Neural progenitor cell (in vitro differentiated cells): Measurements from ENCODE around the gene MPZL3. TPM values are rescaled to one million over a fixed set of nuclear protein-coding genes. Genes with fewer than 3 reads are reported as not detected.

Source experiments
- DNase-seq: peaks from one replicate; pipeline ENCODE4 v3.0.0-alpha.2; 2016; ENCODE audit warnings: low spot score
- H2AFZ ChIP-seq: fragments of 200-600 bp; sonication (generic); replicated peaks from 2 replicates; pipeline ENCODE4 v1.6.1; 2016; ENCODE audit warnings: antibody characterized with exemption
- H3F3A ChIP-seq: fragments of 200-600 bp; sonication (generic); 2 replicates; pipeline ENCODE4 v1.6.1; 2016; ENCODE audit warnings: antibody characterized with exemption, low read depth
- H3K27ac ChIP-seq: fragments of 200-600 bp; sonication (generic); 2 replicates; pipeline ENCODE4 v1.5.1; 2016; ENCODE audit warnings: mild to moderate bottlenecking
- H3K27me3 ChIP-seq: fragments of 200-600 bp; sonication (generic); 2 replicates; pipeline ENCODE4 v1.6.1; 2016; ENCODE audit warnings: mild to moderate bottlenecking, moderate library complexity
- H3K36me3 ChIP-seq: fragments of 200-600 bp; sonication (generic); 2 replicates; pipeline ENCODE4 v1.5.1; 2016
- H3K4me1 ChIP-seq: fragments of 200-600 bp; sonication (generic); 2 replicates; pipeline ENCODE4 v1.6.1; 2016; ENCODE audit warnings: mixed run types
- H3K4me2 ChIP-seq: fragments of 200-600 bp; sonication (generic); 2 replicates; pipeline ENCODE4 v1.6.1; 2016
- H3K4me3 ChIP-seq: fragments of 200-600 bp; sonication (generic); 2 replicates; pipeline ENCODE4 v1.5.1; 2016
- H3K79me2 ChIP-seq: fragments of 200-600 bp; sonication (generic); 2 replicates; pipeline ENCODE4 v1.6.1; 2016; ENCODE audit warnings: low read depth
- H3K9ac ChIP-seq: fragments of 200-600 bp; sonication (generic); 2 replicates; pipeline ENCODE4 v1.6.1; 2016
- H3K9me3 ChIP-seq: fragments of 200-600 bp; sonication (generic); 2 replicates; pipeline ENCODE4 v1.5.1; 2016; ENCODE audit warnings: low read depth
- H4K20me1 ChIP-seq: fragments of 200-600 bp; sonication (generic); 2 replicates; pipeline ENCODE4 v1.6.1; 2016; ENCODE audit warnings: low read depth
- H3K27ac Mint-ChIP-seq: 3 replicates; pipeline ENCODE4 v1.8.0; 2021; ENCODE audit warnings: mixed read lengths
- H3K27me3 Mint-ChIP-seq: 2 replicates; pipeline ENCODE4 v1.8.0; 2022; ENCODE audit warnings: low read depth, mild to moderate bottlenecking, inconsistent platforms, moderate library complexity, mixed read lengths; ENCODE audit not compliant: insufficient read depth
- H3K36me3 Mint-ChIP-seq: 3 replicates; pipeline ENCODE4 v1.8.0; 2021; ENCODE audit warnings: mixed read lengths
- H3K4me1 Mint-ChIP-seq: 3 replicates; pipeline ENCODE4 v1.8.0; 2021; ENCODE audit warnings: mixed read lengths
- H3K4me3 Mint-ChIP-seq: 3 replicates; pipeline ENCODE4 v1.8.0; 2021; ENCODE audit warnings: mild to moderate bottlenecking, moderate library complexity, mixed read lengths
- H3K9me3 Mint-ChIP-seq: 3 replicates; pipeline ENCODE4 v1.8.0; 2020; ENCODE audit warnings: mixed read lengths
- EZH2 ChIP-seq: fragments of 200-600 bp; sonication (generic); IDR thresholded peaks from 2 replicates; pipeline ENCODE4 v1.6.1; 2017; ENCODE audit warnings: antibody characterized with exemption, mild to moderate bottlenecking, moderate library complexity
- EZH2phosphoT487 ChIP-seq: fragments of 200-600 bp; sonication (generic); IDR thresholded peaks from 2 replicates; pipeline ENCODE4 v1.6.1; 2017; ENCODE audit warnings: antibody characterized with exemption
- total RNA-seq: library from RNA; depleted of rRNA; stranded (reverse); fragments of >200 nt; gene quantifications from 2 replicates; pipeline ENCODE4 v1.2.3, GENCODE V29; 2015; ENCODE audit warnings: low replicate concordance
- TF ChIP-seq, protein P1 (sequence below): fragments of 200-600 bp; sonication (generic); IDR thresholded peaks from 2 replicates; pipeline ENCODE4 v1.5.1; 2017; ENCODE audit warnings: antibody characterized with exemption, mild to moderate bottlenecking

Gene MPZL3
- total RNA-seq, 1 donor from 2014 or later, result 5.7 TPM

- H3K4me3 Mint-ChIP-seq, result no peak overlapping the region
- no peaks in the 10 kb centered on the region for H3F3A ChIP-seq
- no peaks in the 10 kb centered on the region for H3K27me3 ChIP-seq
- no peak for DNase-seq
- peaks cover 3% of the 10 kb centered on the region for H3K27me3 Mint-ChIP-seq
- no peak overlapping the region for H2AFZ ChIP-seq
- no peaks in the 10 kb centered on the region for H3K9me3 ChIP-seq
- peaks cover 4% of the 10 kb centered on the region for H3K4me1 ChIP-seq
- H3K9ac ChIP-seq, result no peak overlapping the region
- no peaks in the 10 kb centered on the region for H3K79me2 ChIP-seq
- H3K4me3 ChIP-seq, result no peak overlapping the region
- H3K27ac ChIP-seq, result no peak overlapping the region
- no peak overlapping the region for H3K4me2 ChIP-seq
- no peaks in the 10 kb centered on the region for H4K20me1 ChIP-seq
- H3K9me3 Mint-ChIP-seq, result no peaks in the 10 kb centered on the region
- TF ChIP-seq, protein P1, sequence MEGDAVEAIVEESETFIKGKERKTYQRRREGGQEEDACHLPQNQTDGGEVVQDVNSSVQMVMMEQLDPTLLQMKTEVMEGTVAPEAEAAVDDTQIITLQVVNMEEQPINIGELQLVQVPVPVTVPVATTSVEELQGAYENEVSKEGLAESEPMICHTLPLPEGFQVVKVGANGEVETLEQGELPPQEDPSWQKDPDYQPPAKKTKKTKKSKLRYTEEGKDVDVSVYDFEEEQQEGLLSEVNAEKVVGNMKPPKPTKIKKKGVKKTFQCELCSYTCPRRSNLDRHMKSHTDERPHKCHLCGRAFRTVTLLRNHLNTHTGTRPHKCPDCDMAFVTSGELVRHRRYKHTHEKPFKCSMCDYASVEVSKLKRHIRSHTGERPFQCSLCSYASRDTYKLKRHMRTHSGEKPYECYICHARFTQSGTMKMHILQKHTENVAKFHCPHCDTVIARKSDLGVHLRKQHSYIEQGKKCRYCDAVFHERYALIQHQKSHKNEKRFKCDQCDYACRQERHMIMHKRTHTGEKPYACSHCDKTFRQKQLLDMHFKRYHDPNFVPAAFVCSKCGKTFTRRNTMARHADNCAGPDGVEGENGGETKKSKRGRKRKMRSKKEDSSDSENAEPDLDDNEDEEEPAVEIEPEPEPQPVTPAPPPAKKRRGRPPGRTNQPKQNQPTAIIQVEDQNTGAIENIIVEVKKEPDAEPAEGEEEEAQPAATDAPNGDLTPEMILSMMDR, result no peak
- TF ChIP-seq EZH2phosphoT487 (no peak), EZH2 (no peak)
- H3K4me1 Mint-ChIP-seq, result peaks cover 2% of the 10 kb centered on the region
- no peaks in the 10 kb centered on the region for H3K36me3 ChIP-seq
- no peak overlapping the region for H3K27ac Mint-ChIP-seq
- H3K36me3 Mint-ChIP-seq, result no peaks in the 10 kb centered on the region
These were observed 49.4 kb downstream of the MPZL3 start for GRCh38 chr11:118202599-118203422.

- Histone ChIP-seq H3K36me3 (no peaks in the 10 kb centered on the region), H4K20me1 (no peaks in the 10 kb centered on the region), H3K4me2 (no peak overlapping the region), H3K9me3 (no peaks in the 10 kb centered on the region), H3K4me3 (no peak overlapping the region), H3K4me1 (peaks cover 4% of the 10 kb centered on the region), H3K79me2 (no peaks in the 10 kb centered on the region), H3F3A (no peaks in the 10 kb centered on the region), H3K27me3 (no peaks in the 10 kb centered on the region), H3K9ac (no peak overlapping the region), H3K27ac (no peak overlapping the region), H2AFZ (no peak overlapping the region)
- TF ChIP-seq, protein P1, result no peak
- no peak for TF ChIP-seq EZH2phosphoT487
- no peak for TF ChIP-seq EZH2
- Mint-ChIP-seq H3K9me3 (no peaks in the 10 kb centered on the region), H3K27me3 (peaks cover 3% of the 10 kb centered on the region), H3K36me3 (no peaks in the 10 kb centered on the region), H3K4me1 (peaks cover 2% of the 10 kb centered on the region), H3K27ac (no peak overlapping the region), H3K4me3 (no peak overlapping the region)
- no peak for DNase-seq
These were observed 50.2 kb downstream of the MPZL3 start for GRCh38 chr11:118201966-118202365.

DNA sequence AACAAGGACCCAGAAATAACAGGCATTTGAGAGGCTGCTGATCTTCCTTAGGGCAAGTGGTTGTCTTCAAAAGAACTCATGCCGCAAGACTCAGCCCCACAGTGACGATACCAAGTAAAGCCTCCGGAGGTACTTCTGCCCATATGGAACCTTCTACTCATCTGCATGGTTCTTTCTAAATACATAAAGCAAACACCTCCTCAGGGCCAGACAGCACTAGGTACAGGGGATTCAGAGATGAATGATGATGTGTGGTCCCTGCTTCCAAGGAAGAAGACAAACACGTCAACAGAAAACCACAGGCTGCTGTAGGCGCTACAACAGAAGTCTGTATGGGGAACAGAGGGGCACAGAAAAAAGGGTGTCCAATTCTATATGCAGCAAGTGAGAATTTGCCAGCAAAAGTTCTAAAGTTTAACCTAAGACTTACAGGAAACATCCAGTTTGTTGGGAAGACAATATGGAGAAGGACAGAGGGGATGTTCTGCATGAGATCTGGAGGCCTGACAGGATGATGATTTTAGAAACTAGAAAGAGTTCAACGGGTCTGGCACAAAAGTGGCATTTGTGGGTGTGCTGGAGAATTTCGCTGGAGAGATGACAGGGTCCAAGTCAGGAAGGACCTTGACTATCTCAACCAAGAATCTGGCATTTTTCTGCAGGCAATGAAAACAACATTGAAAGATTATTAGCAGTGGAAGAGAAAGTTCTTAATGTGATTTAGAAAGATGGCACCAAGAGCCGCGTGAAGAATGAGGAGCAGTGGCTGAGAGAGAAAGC lies 51.1 kb downstream of the MPZL3 start:
- Histone ChIP-seq H4K20me1 (no peaks in the 10 kb centered on the region), H3K27ac (no peak overlapping the region), H3K36me3 (no peaks in the 10 kb centered on the region), H2AFZ (no peak overlapping the region), H3F3A (no peaks in the 10 kb centered on the region), H3K9ac (no peak overlapping the region), H3K4me2 (no peak overlapping the region), H3K79me2 (no peaks in the 10 kb centered on the region), H3K9me3 (no peaks in the 10 kb centered on the region), H3K4me3 (no peak overlapping the region), H3K4me1 (no peaks in the 10 kb centered on the region), H3K27me3 (no peaks in the 10 kb centered on the region)
- TF ChIP-seq, protein P1, result no peak
- TF ChIP-seq EZH2phosphoT487 (no peak), EZH2 (no peak)
- no peak for DNase-seq
- Mint-ChIP-seq H3K4me1 (peaks cover 2% of the 10 kb centered on the region), H3K27me3 (peaks cover 6% of the 10 kb centered on the region), H3K4me3 (no peak overlapping the region), H3K9me3 (no peaks in the 10 kb centered on the region), H3K27ac (no peak overlapping the region), H3K36me3 (no peaks in the 10 kb centered on the region)
